HL-60 (cell line): Measurements from ENCODE around the gene UBASH3A.

Source experiments
- DNase-seq, 2 experiments: peaks; one replicate each; pipeline ENCODE4 v3.0.0-alpha.2; 2010 to 2020; ENCODE audit warnings: low read depth in 1 of 2, low spot score in 1 of 2
- H3K27ac ChIP-seq: fragments of 250-450 bp; sonication (Bioruptor Pico); replicated peaks from 2 replicates; pipeline ENCODE4 v1.5.1; 2020; ENCODE audit warnings: mild to moderate bottlenecking, moderate library complexity
- H3K27me3 ChIP-seq: fragments of 250-450 bp; sonication (Bioruptor Pico); 2 replicates; pipeline ENCODE4 v1.5.1; 2021; ENCODE audit warnings: mild to moderate bottlenecking, moderate library complexity; ENCODE audit not compliant: insufficient read depth, poor library complexity, severe bottlenecking
- H3K4me3 ChIP-seq: replicated peaks from 2 replicates; pipeline ENCODE4 v1.5.1; 2011; ENCODE audit warnings: mild to moderate bottlenecking, control low read depth, low read length; ENCODE audit not compliant: insufficient read depth
- CTCF ChIP-seq: IDR thresholded peaks from one replicate; pipeline ENCODE4 v1.5.1; 2011; ENCODE audit warnings: low read length, control low read depth, inconsistent platforms; ENCODE audit not compliant: insufficient read depth
- GABPA ChIP-seq: IDR thresholded peaks from 2 replicates; pipeline ENCODE4 v1.6.1; 2012; ENCODE audit warnings: low read depth
- POLR2AphosphoS5 ChIP-seq: IDR thresholded peaks from 2 replicates; pipeline ENCODE4 v1.6.1; 2012; ENCODE audit warnings: low read depth
- SPI1 ChIP-seq: IDR thresholded peaks from 2 replicates; pipeline ENCODE4 v1.6.1; 2012; ENCODE audit warnings: low read depth, mild to moderate bottlenecking, borderline replicate concordance
- TF ChIP-seq, protein P1 (sequence below): IDR thresholded peaks from 2 replicates; pipeline ENCODE4 v1.6.1; 2012; ENCODE audit warnings: low read depth; ENCODE audit not compliant: insufficient replicate concordance

The UBASH3A gene

GRCh38 chr21:42414928-42415769 lies 11.4 kb downstream of the UBASH3A start:
- Histone ChIP-seq H3K27me3 (no peaks in the 10 kb centered on the region), H3K4me3 (no peak overlapping the region), H3K27ac (no peak overlapping the region)
- DNase-seq: no peak
- TF ChIP-seq CTCF (no peak), POLR2AphosphoS5 (no peak), SPI1 (no peak), GABPA (no peak)
- TF ChIP-seq, protein P1, sequence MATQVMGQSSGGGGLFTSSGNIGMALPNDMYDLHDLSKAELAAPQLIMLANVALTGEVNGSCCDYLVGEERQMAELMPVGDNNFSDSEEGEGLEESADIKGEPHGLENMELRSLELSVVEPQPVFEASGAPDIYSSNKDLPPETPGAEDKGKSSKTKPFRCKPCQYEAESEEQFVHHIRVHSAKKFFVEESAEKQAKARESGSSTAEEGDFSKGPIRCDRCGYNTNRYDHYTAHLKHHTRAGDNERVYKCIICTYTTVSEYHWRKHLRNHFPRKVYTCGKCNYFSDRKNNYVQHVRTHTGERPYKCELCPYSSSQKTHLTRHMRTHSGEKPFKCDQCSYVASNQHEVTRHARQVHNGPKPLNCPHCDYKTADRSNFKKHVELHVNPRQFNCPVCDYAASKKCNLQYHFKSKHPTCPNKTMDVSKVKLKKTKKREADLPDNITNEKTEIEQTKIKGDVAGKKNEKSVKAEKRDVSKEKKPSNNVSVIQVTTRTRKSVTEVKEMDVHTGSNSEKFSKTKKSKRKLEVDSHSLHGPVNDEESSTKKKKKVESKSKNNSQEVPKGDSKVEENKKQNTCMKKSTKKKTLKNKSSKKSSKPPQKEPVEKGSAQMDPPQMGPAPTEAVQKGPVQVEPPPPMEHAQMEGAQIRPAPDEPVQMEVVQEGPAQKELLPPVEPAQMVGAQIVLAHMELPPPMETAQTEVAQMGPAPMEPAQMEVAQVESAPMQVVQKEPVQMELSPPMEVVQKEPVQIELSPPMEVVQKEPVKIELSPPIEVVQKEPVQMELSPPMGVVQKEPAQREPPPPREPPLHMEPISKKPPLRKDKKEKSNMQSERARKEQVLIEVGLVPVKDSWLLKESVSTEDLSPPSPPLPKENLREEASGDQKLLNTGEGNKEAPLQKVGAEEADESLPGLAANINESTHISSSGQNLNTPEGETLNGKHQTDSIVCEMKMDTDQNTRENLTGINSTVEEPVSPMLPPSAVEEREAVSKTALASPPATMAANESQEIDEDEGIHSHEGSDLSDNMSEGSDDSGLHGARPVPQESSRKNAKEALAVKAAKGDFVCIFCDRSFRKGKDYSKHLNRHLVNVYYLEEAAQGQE: no peak

GRCh38 chr21:42417533-42417932 lies 13.8 kb downstream of the UBASH3A start:
- TF ChIP-seq CTCF (no peak), GABPA (no peak), SPI1 (no peak), POLR2AphosphoS5 (no peak)
- TF ChIP-seq, protein P1: no peak
- no peak for DNase-seq
- no peak overlapping the region for H3K4me3 ChIP-seq
- no peak overlapping the region for H3K27ac ChIP-seq
- H3K27me3 ChIP-seq: no peaks in the 10 kb centered on the region

GRCh38 chr21:42418886-42419285 lies 15.2 kb downstream of the UBASH3A start:
- H3K27me3 ChIP-seq: no peaks in the 10 kb centered on the region
- TF ChIP-seq POLR2AphosphoS5: no peak
- TF ChIP-seq GABPA: no peak
- TF ChIP-seq CTCF: no peak
- TF ChIP-seq, protein P1: no peak
- TF ChIP-seq SPI1: no peak

More at GRCh38 chr21:42418886-42419285, 15.2 kb downstream of the UBASH3A start:
- Histone ChIP-seq H3K27ac (no peak overlapping the region), H3K4me3 (no peak overlapping the region)
- no peak for DNase-seq
